NCI-H1694 treated with DMSO at 0.1 percent for 48 hours (cell line): ENCODE data around the gene ZNF514.
"Not testable (repeated sequence)": the region's sequence is repeated elsewhere in the genome, so short reads cannot be mapped to it uniquely, and the experiment has no call there.

ENCODE experiments used
- DNase-seq: peaks from one replicate; lab custom pipeline; 2025; lab: John Stamatoyannopoulos, UW

The ZNF514 gene

GRCh38 chr2:95159690-95160449 lies at the start of gene ZNF514:
TSS of gene ZNF514 (minus strand) at chr2:95159848. CDS start at chr2:95153253, 6,595 bp downstream.
- peak; percentile 18 for DNase-seq

GRCh38 chr2:95208106-95208505 lies 48.5 kb upstream of the ZNF514 start:
- DNase-seq = peak; percentile 4

- peak; percentile 76 for DNase-seq
Measured at GRCh38 chr2:95207111-95207961, 47.7 kb upstream of the ZNF514 start, which contains the start of gene ZNF892. TSS of gene ZNF892 (plus strand) at chr2:95207521. CDS start at chr2:95207816, 295 bp downstream.

- DNase-seq = no peak
Measured at GRCh38 chr2:95206096-95206495, 46.4 kb upstream of the ZNF514 start.

GRCh38 chr2:95204396-95204795 lies 44.7 kb upstream of the ZNF514 start:
- DNase-seq = no peak

- no peak for DNase-seq
Measured at GRCh38 chr2:95203911-95204310, 44.3 kb upstream of the ZNF514 start.

- DNase-seq = not testable (repeated sequence)
Measured at GRCh38 chr2:95192956-95193355, 33.3 kb upstream of the ZNF514 start.

- no peak for DNase-seq
Measured at GRCh38 chr2:95185973-95186372, 26.3 kb upstream of the ZNF514 start.

GRCh38 chr2:95185197-95185596 lies 25.5 kb upstream of the ZNF514 start:
- no peak for DNase-seq

- no peak for DNase-seq
Measured at GRCh38 chr2:95181774-95182173, 22.1 kb upstream of the ZNF514 start.

GRCh38 chr2:95179451-95179850 lies 19.8 kb upstream of the ZNF514 start:
- DNase-seq = no peak

- no peak for DNase-seq
Measured at GRCh38 chr2:95174031-95174542, 14.4 kb upstream of the ZNF514 start.

GRCh38 chr2:95171902-95172301 lies 12.3 kb upstream of the ZNF514 start:
- no peak for DNase-seq

- DNase-seq = no peak
Measured at GRCh38 chr2:95166065-95166763, 6.6 kb upstream of the ZNF514 start.

GRCh38 chr2:95165371-95166064 lies 5.9 kb upstream of the ZNF514 start, which contains the start of gene ZNF2:
TSS of gene ZNF2 (plus strand) at chr2:95165809. CDS start at chr2:95176227, 10,418 bp downstream.
- peak; percentile 97 for DNase-seq

- no peak for DNase-seq
Measured at GRCh38 chr2:95165030-95165370, 5.4 kb upstream of the ZNF514 start.

- DNase-seq = no peak
Measured at GRCh38 chr2:95158891-95159619, 593 bp downstream of the ZNF514 start.

- no peak for DNase-seq
Measured at GRCh38 chr2:95158441-95158840, 1.2 kb downstream of the ZNF514 start.

- DNase-seq = no peak
Measured at GRCh38 chr2:95149397-95149984, 10.2 kb downstream of the ZNF514 start.

- no peak for DNase-seq
Measured at GRCh38 chr2:95143838-95144237, 15.8 kb downstream of the ZNF514 start.
